ENCODE results near the gene PARVG. TPM values are rescaled to one million over a fixed set of nuclear protein-coding genes. Genes with fewer than 3 reads are reported as not detected.

Gene PARVG
- total and polyA plus RNA-seq, 2 of the 13 experiments (the other 11 are each of a cell fraction or from before 2014, with no cell fraction given): not detected

- TF ChIP-seq ZNF407 (CRISPR knock-in tag; IDR thresholded peaks at IDR 0.05; ENCODE audit: not compliant biosample characterization) (no peak), ZNF749 (CRISPR knock-in tag; IDR thresholded peaks at IDR 0.05; ENCODE audit: borderline replicate concordance) (no peak), ZNF138 (CRISPR knock-in tag; IDR thresholded peaks at IDR 0.05; ENCODE audit: low read depth) (no peak), SRF (IDR thresholded peaks at IDR 0.05; ENCODE audit: low read depth, low read length) (no peak), NONO (IDR thresholded peaks at IDR 0.05) (no peak), NONO (CRISPR knock-in tag; conservative IDR thresholded peaks at IDR 0.05) (no peak), ZNF280D (CRISPR knock-in tag; IDR thresholded peaks at IDR 0.05) (no peak), ATAD3A (CRISPR knock-in tag; IDR thresholded peaks at IDR 0.05) (no peak)
These were observed 9.8 kb downstream of the PARVG start (continued) for GRCh38 chr22:44190381-44190976.
